ENCODE measurements around the gene PPP5C. TPM values are rescaled to one million over a fixed set of nuclear protein-coding genes. Genes with fewer than 3 reads are reported as not detected.

Gene PPP5C
- total and polyA plus RNA-seq, 4 donors = 19.0 to 50.5 (median 28.3) TPM

- Histone ChIP-seq H3K27me3 (ENCODE audit: control insufficient read depth in 4 of 4, insufficient read depth in 4 of 4, low read length in 3 of 4) (no peaks in the 10 kb centered on the region), H3K9me3 (ENCODE audit: control insufficient read depth in 4 of 4, low read length in 3 of 4) (no peaks in the 10 kb centered on the region), H3K36me3 (ENCODE audit: control insufficient read depth in 4 of 4, insufficient read depth in 3 of 4, low read depth in 1 of 4, low read length in 3 of 4) (peaks cover 0 to 7% (median 3%) of the 10 kb centered on the region in 4 donors), H3K4me1 (ENCODE audit: control insufficient read depth in 4 of 4, insufficient read depth in 4 of 4, low read length in 3 of 4) (peaks cover 5 to 31% (median 18%) of the 10 kb centered on the region in 4 donors), H3K4me3 (ENCODE audit: low read depth in 1 of 3, low read length in 3 of 3) (no peak overlapping the region), H3K9ac (ENCODE audit: low read depth in 1 of 2, low read length in 2 of 2) (no peak overlapping the region), H3K27ac (ENCODE audit: low read depth in 1 of 2, low read length in 2 of 2) (no peak overlapping the region)
- WGBS = 96% methylated on average over 5 of the region's 5 CpGs
- TF ChIP-seq NR2F2 (IDR thresholded peaks at IDR 0.05) (no peak), YY1 (IDR thresholded peaks at IDR 0.05) (no peak), GABPA (IDR thresholded peaks at IDR 0.05 in 1 of 2, conservative IDR thresholded peaks at IDR 0.05 in 1 of 2) (no peak), ATF3 (IDR thresholded peaks at IDR 0.05) (no peak), EGR1 (IDR thresholded peaks at IDR 0.05; ENCODE audit: low read depth in 2 of 2) (no peak), HNF4A (conservative IDR thresholded peaks at IDR 0.05) (no peak), SP1 (IDR thresholded peaks at IDR 0.05) (no peak), HNF4G (IDR thresholded peaks at IDR 0.05) (no peak), CTCF (IDR thresholded peaks at IDR 0.05; ENCODE audit: low read depth, low read length, missing input control) (no peak), JUND (IDR thresholded peaks at IDR 0.05) (no peak), REST (IDR thresholded peaks at IDR 0.05) (no peak), RXRA (IDR thresholded peaks at IDR 0.05) (no peak), FOXA1 (IDR thresholded peaks at IDR 0.05) (no peak), RAD21 (IDR thresholded peaks at IDR 0.05) (no peak), FOXA2 (IDR thresholded peaks at IDR 0.05) (no peak), TAF1 (conservative IDR thresholded peaks at IDR 0.05) (no peak)
- TF ChIP-seq, protein P1, sequence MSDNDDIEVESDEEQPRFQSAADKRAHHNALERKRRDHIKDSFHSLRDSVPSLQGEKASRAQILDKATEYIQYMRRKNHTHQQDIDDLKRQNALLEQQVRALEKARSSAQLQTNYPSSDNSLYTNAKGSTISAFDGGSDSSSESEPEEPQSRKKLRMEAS (IDR thresholded peaks at IDR 0.05) = no peak
- TF ChIP-seq, protein P2, sequence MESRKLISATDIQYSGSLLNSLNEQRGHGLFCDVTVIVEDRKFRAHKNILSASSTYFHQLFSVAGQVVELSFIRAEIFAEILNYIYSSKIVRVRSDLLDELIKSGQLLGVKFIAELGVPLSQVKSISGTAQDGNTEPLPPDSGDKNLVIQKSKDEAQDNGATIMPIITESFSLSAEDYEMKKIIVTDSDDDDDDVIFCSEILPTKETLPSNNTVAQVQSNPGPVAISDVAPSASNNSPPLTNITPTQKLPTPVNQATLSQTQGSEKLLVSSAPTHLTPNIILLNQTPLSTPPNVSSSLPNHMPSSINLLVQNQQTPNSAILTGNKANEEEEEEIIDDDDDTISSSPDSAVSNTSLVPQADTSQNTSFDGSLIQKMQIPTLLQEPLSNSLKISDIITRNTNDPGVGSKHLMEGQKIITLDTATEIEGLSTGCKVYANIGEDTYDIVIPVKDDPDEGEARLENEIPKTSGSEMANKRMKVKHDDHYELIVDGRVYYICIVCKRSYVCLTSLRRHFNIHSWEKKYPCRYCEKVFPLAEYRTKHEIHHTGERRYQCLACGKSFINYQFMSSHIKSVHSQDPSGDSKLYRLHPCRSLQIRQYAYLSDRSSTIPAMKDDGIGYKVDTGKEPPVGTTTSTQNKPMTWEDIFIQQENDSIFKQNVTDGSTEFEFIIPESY (IDR thresholded peaks at IDR 0.05) = no peak
- DNase-seq (ENCODE audit: low spot score) = no peak
Measured at GRCh38 chr19:46367426-46367825, 20.5 kb downstream of the PPP5C start.

Measured in liver (tissue), 9 donors.